Measurements from ENCODE around the gene IFI27. TPM values are rescaled to one million over a fixed set of nuclear protein-coding genes. Genes with fewer than 3 reads are reported as not detected.

IFI27 gene
- polyA plus RNA-seq, 2 of the 4 experiments (the other 2 are of a cell fraction), result 0.76 to 2.2 TPM

GRCh38 chr14:94109915-94110250, 653 bp upstream of the IFI27 start:
- H3K27ac ChIP-seq, result no peak overlapping the region
- no peak for DNase-seq (ENCODE audit: low read depth in 1 of 2, low spot score in 1 of 2)
- no peaks in the 10 kb centered on the region for H3K9me3 ChIP-seq
- ATAC-seq, result no peak
- WGBS (ENCODE audit: missing lambda C conversion rate), result 82% methylated on average over 2 of the region's 2 CpGs
- TF ChIP-seq ELK1 (IDR thresholded peaks at IDR 0.05; ENCODE audit: low read depth, low read length), result no peak
- TF ChIP-seq MAZ (IDR thresholded peaks at IDR 0.05; ENCODE audit: borderline replicate concordance, low read depth, low read length), result no peak
- TF ChIP-seq E2F6 (IDR thresholded peaks at IDR 0.05; ENCODE audit: borderline replicate concordance, low read depth), result no peak
- TF ChIP-seq SMC3 (IDR thresholded peaks at IDR 0.05), result no peak
- no peak for TF ChIP-seq SREBF2 (IDR thresholded peaks at IDR 0.05)
- TF ChIP-seq HES2 (IDR thresholded peaks at IDR 0.05), result no peak
- TF ChIP-seq KDM5A (IDR thresholded peaks at IDR 0.05), result no peak
- TF ChIP-seq EP300 (IDR thresholded peaks at IDR 0.05), result no peak
- no peak for TF ChIP-seq JUN (IDR thresholded peaks at IDR 0.05)
- no peak for TF ChIP-seq FOSL2 (IDR thresholded peaks at IDR 0.05)
- TF ChIP-seq FOSL2 (CRISPR knock-in tag; IDR thresholded peaks at IDR 0.05), result no peak
- no peak for TF ChIP-seq HOXB13 (CRISPR knock-in tag; IDR thresholded peaks at IDR 0.05; ENCODE audit: low read depth)
- no peak for TF ChIP-seq RAD21 (conservative IDR thresholded peaks at IDR 0.05 in 1 of 2, IDR thresholded peaks at IDR 0.05 in 1 of 2)
- no peak for TF ChIP-seq MAFK (IDR thresholded peaks at IDR 0.05; ENCODE audit: partially characterized antibody)
- TF ChIP-seq HMGXB4 (CRISPR knock-in tag; IDR thresholded peaks at IDR 0.05; ENCODE audit: borderline replicate concordance), result no peak
- ChIA-PET POLR2A (no interaction called here), CTCF (interaction anchor here (1.0 to 1.6 kb wide), 2 partner anchors 20 to 59 kb away, joined by 3 to 5 read pairs; no protein-coding TSS in a partner anchor)
- H3K4me1 ChIP-seq, result no peaks in the 10 kb centered on the region
- H3K4me2 ChIP-seq, result no peak overlapping the region
- H3K4me3 ChIP-seq, result no peak overlapping the region
- FAIRE-seq, result no peak

GRCh38 chr14:94111276-94112095, 950 bp downstream of the IFI27 start:
- TF ChIP-seq ZNF302 (CRISPR knock-in tag; IDR thresholded peaks at IDR 0.05), result no peak
- TF ChIP-seq HOXB5 (CRISPR knock-in tag; IDR thresholded peaks at IDR 0.05), result no peak
- TF ChIP-seq MYC (IDR thresholded peaks at IDR 0.05; ENCODE audit: borderline replicate concordance, low read length), result no peak
- no peak for TF ChIP-seq HOXA7 (CRISPR knock-in tag; IDR thresholded peaks at IDR 0.05)
- no peak for TF ChIP-seq POLR2A (IDR thresholded peaks at IDR 0.05; ENCODE audit: low read length)
- no peak for TF ChIP-seq JUN (IDR thresholded peaks at IDR 0.05)
- no peak for TF ChIP-seq GATA3 (IDR thresholded peaks at IDR 0.05; ENCODE audit: borderline replicate concordance)
- no peak for TF ChIP-seq NFE2L2 (conservative IDR thresholded peaks at IDR 0.05; ENCODE audit: low read length)
- no peak for TF ChIP-seq BCL3 (IDR thresholded peaks at IDR 0.05)
- TF ChIP-seq CHD2 (IDR thresholded peaks at IDR 0.05; ENCODE audit: low read length, partially characterized antibody), result no peak
- TF ChIP-seq CHD4 (IDR thresholded peaks at IDR 0.05; ENCODE audit: borderline replicate concordance), result no peak
- TF ChIP-seq RCOR1 (IDR thresholded peaks at IDR 0.05; ENCODE audit: low read depth, low read length), result no peak
- no peak for TF ChIP-seq RNF2 (IDR thresholded peaks at IDR 0.05; ENCODE audit: borderline replicate concordance, low read depth)
- TF ChIP-seq CEBPB (IDR thresholded peaks at IDR 0.05), result no peak
- no peak for TF ChIP-seq CBX2 (IDR thresholded peaks at IDR 0.05; ENCODE audit: borderline replicate concordance, low read depth)
- TF ChIP-seq NPAS2 (CRISPR knock-in tag; IDR thresholded peaks at IDR 0.05; ENCODE audit: borderline replicate concordance), result no peak
- no peak for TF ChIP-seq RARB (CRISPR knock-in tag; IDR thresholded peaks at IDR 0.05)
- no peak for TF ChIP-seq HDAC2 (IDR thresholded peaks at IDR 0.05)
- Histone ChIP-seq H3K27ac (no peak overlapping the region), H3K4me2 (no peak overlapping the region), H3K4me3 (no peak overlapping the region), H3K4me1 (no peaks in the 10 kb centered on the region), H3K9me3 (no peaks in the 10 kb centered on the region)
- ChIA-PET POLR2A (no interaction called here), CTCF (interaction anchor here (1.1 to 1.9 kb wide), 3 partner anchors 25 to 172 kb away, joined by 3 to 5 read pairs (median 3); no protein-coding TSS in a partner anchor)
- 85% methylated on average over 16 of the region's 20 CpGs for WGBS (ENCODE audit: missing lambda C conversion rate)
- no peak for FAIRE-seq
- no peak for ATAC-seq
- no peak for DNase-seq (ENCODE audit: low read depth in 1 of 2, low spot score in 1 of 2)

Data from A549 (cell line).